OCI-LY7 (cell line): ENCODE measurements around the gene TRIAP1. TPM values are rescaled to one million over a fixed set of nuclear protein-coding genes. Genes with fewer than 3 reads are reported as not detected.

Experiments
- Bru-seq: library from RNA; stranded (reverse); fragments of 400-500 nt; gene quantifications from one replicate; lab custom pipeline; 2021; lab: Mats Ljungman, UMichigan
- BruChase-seq, 2 experiments: library from RNA; stranded (reverse); fragments of 400-500 nt; gene quantifications; one replicate each; lab custom pipeline; 2021; lab: Mats Ljungman, UMichigan
- BruUV-seq: library from RNA; stranded (reverse); fragments of 400-500 nt; replicated peaks from 2 replicates; lab custom pipeline; 2021; lab: Mats Ljungman, UMichigan
- CTCF ChIA-PET: fragments of 300-600 bp; sonication (Branson Sonifier 250); formaldehyde crosslinking; loops from one replicate; lab custom pipeline; 2022; ENCODE audit warnings: antibody characterized with exemption; ENCODE audit not compliant: unreplicated experiment; lab: Charles Lee
- POLR2A ChIA-PET: fragments of 300-600 bp; sonication (Branson Sonifier 250); formaldehyde crosslinking; loops from one replicate; lab custom pipeline; 2022; ENCODE audit warnings: antibody characterized with exemption; lab: Charles Lee
- DNase-seq: peaks from one replicate; pipeline ENCODE4 v3.0.0-alpha.2; 2015; ENCODE audit warnings: low spot score
- H2AFZ ChIP-seq: fragments of 200-600 bp; sonication (generic), shearing (Covaris generic); 2 replicates; pipeline ENCODE4 v1.6.1; 2014; ENCODE audit warnings: mild to moderate bottlenecking, antibody characterized with exemption, low read length, moderate library complexity
- H3K27ac ChIP-seq: fragments of 200-600 bp; sonication (generic); 2 replicates; pipeline ENCODE4 v1.5.1; 2014; ENCODE audit warnings: mixed run types, low read depth, mild to moderate bottlenecking, moderate library complexity, low read length, inconsistent platforms; ENCODE audit not compliant: poor library complexity, severe bottlenecking
- H3K36me3 ChIP-seq: fragments of 200-600 bp; sonication (generic); 2 replicates; pipeline ENCODE4 v1.6.1; 2014; ENCODE audit warnings: mild to moderate bottlenecking, antibody characterized with exemption, low read length, moderate library complexity, mixed read lengths; ENCODE audit not compliant: insufficient read depth
- H3K4me1 ChIP-seq: fragments of 200-600 bp; sonication (generic); 2 replicates; pipeline ENCODE4 v1.5.1; 2014; ENCODE audit warnings: mild to moderate bottlenecking, low read length; ENCODE audit not compliant: insufficient read depth, poor library complexity, severe bottlenecking
- H3K4me2 ChIP-seq: fragments of 200-600 bp; sonication (generic); 2 replicates; pipeline ENCODE4 v1.6.1; 2014; ENCODE audit warnings: mild to moderate bottlenecking, low read length
- H3K4me3 ChIP-seq: fragments of 200-600 bp; sonication (generic); 2 replicates; pipeline ENCODE4 v1.5.1; 2014; ENCODE audit warnings: mild to moderate bottlenecking, low read depth, low read length; ENCODE audit not compliant: poor library complexity, severe bottlenecking
- H3K79me2 ChIP-seq: fragments of 200-600 bp; sonication (generic); 2 replicates; pipeline ENCODE4 v1.6.1; 2016; ENCODE audit warnings: low read depth, mild to moderate bottlenecking, low read length, moderate library complexity, mixed read lengths; ENCODE audit not compliant: insufficient read depth
- H3K9me2 ChIP-seq: fragments of 200-600 bp; sonication (generic); 2 replicates; pipeline ENCODE4 v1.6.1; 2016; ENCODE audit warnings: mild to moderate bottlenecking, low read length, mixed read lengths; ENCODE audit not compliant: insufficient read depth
- H3K9me3 ChIP-seq: fragments of 200-600 bp; sonication (generic); 2 replicates; pipeline ENCODE4 v1.6.1; 2014; ENCODE audit warnings: mild to moderate bottlenecking, mixed run types, low read length, mixed read lengths
- H4K20me1 ChIP-seq: fragments of 200-600 bp; sonication (generic); 2 replicates; pipeline ENCODE4 v1.6.1; 2014; ENCODE audit warnings: mild to moderate bottlenecking, antibody characterized with exemption, low read length, moderate library complexity, mixed read lengths; ENCODE audit not compliant: insufficient read depth
- EZH2phosphoT487 ChIP-seq: fragments of 200-600 bp; sonication (generic); IDR thresholded peaks from 2 replicates; pipeline ENCODE4 v1.6.1; 2018; ENCODE audit warnings: low read depth, borderline replicate concordance, mild to moderate bottlenecking, mixed run types, antibody characterized with exemption, low read length, moderate library complexity, mixed read lengths
- intact Hi-C: fragments of 100-400 bp; cut with micrococcal nuclease; formaldehyde crosslinking; loops from one replicate; pipeline ENCODE4 v1.10.0; 2022; ENCODE audit not compliant: unreplicated experiment
- long read RNA-seq: library from polyadenylated mRNA; stranded (forward); transcript quantifications from one replicate; pipeline ENCODE4 v2.0.0, GENCODE V29; 2022
- total RNA-seq, 2 experiments: library from RNA; depleted of rRNA in 1 of 2; stranded (reverse); fragments of >200 nt in 1 of 2; shearing (Covaris generic) in 1 of 2; gene quantifications; 2 replicates each; pipeline ENCODE4 v1.2.3, GENCODE V29; 2014 to 2022
- TF ChIP-seq, protein P1 (sequence below): fragments of 200-600 bp; sonication (generic); conservative IDR thresholded peaks from 2 replicates; pipeline ENCODE4 v1.5.1; 2014; ENCODE audit warnings: mild to moderate bottlenecking, antibody characterized with exemption, low read length, moderate library complexity, mixed read lengths

Gene TRIAP1
- 23.9 and 28.3 TPM in 2 replicates for total RNA-seq (2014; rRNA removed; shearing (Covaris generic))
- total RNA-seq (2022), result 25.9 and 26.4 TPM in 2 replicates
- Bru-seq, nascent RNA, result percentile 90 among the genes with signal in this experiment
- BruChase-seq, experiment 1, labeled RNA remaining after a 6-hour chase, result percentile 88 among the genes with signal in this experiment
- BruChase-seq, experiment 2, labeled RNA remaining after a 2-hour chase, result percentile 97 among the genes with signal in this experiment
- long read RNA-seq, transcript TRIAP1-202 (2 exons, 1,182 nt), result major isoform, 31 of 39 reads
- long read RNA-seq, partial matches to known transcripts, result 4 of 39 reads
- long read RNA-seq, other reads (novel, unspliced or antisense), result 3 of 39 reads

- H3K27ac ChIP-seq, result peak within 1 kb of the TSS; percentile 62
- ChIA-PET CTCF (interaction anchor here (1.0 kb wide), 1 partner anchor 11 kb away, joined by 3 read pairs; no protein-coding TSS in a partner anchor), POLR2A (interaction anchor here (0.6 to 0.7 kb wide), 3 partner anchors 9 to 1093 kb away, joined by 3 read pairs; no protein-coding TSS in a partner anchor)
- DNase-seq, result peak; percentile 86
- no peaks in the 10 kb centered on the region for H3K9me3 ChIP-seq
- peaks cover 62% of the 10 kb centered on the region for H3K36me3 ChIP-seq
- peak within 1 kb of the TSS; percentile 92 for H3K4me2 ChIP-seq
- peak within 1 kb of the TSS; percentile 96 for H3K4me3 ChIP-seq
- H2AFZ ChIP-seq, result peak within 1 kb of the TSS; percentile 70
- H3K79me2 ChIP-seq, result peaks cover 82% of the 10 kb centered on the region
- no peaks in the 10 kb centered on the region for H4K20me1 ChIP-seq
- BruUV-seq, result TSS peak; percentile 86
- H3K9me2 ChIP-seq, result no peaks in the 10 kb centered on the region
- intact Hi-C loops, result no loop called here
- TF ChIP-seq EZH2phosphoT487, result no peak
- TF ChIP-seq, protein P1, sequence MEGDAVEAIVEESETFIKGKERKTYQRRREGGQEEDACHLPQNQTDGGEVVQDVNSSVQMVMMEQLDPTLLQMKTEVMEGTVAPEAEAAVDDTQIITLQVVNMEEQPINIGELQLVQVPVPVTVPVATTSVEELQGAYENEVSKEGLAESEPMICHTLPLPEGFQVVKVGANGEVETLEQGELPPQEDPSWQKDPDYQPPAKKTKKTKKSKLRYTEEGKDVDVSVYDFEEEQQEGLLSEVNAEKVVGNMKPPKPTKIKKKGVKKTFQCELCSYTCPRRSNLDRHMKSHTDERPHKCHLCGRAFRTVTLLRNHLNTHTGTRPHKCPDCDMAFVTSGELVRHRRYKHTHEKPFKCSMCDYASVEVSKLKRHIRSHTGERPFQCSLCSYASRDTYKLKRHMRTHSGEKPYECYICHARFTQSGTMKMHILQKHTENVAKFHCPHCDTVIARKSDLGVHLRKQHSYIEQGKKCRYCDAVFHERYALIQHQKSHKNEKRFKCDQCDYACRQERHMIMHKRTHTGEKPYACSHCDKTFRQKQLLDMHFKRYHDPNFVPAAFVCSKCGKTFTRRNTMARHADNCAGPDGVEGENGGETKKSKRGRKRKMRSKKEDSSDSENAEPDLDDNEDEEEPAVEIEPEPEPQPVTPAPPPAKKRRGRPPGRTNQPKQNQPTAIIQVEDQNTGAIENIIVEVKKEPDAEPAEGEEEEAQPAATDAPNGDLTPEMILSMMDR, result no peak
- peaks cover 28% of the 10 kb centered on the region for H3K4me1 ChIP-seq
Measured at GRCh38 chr12:120445911-120446843, at the start of gene TRIAP1, which contains the start of gene GATC. TSS of gene TRIAP1 (minus strand) at chr12:120446384. CDS start at chr12:120446372, 12 bp downstream. TSS of gene GATC (plus strand) at chr12:120446444. CDS start at chr12:120446481, 37 bp downstream.

DNA sequence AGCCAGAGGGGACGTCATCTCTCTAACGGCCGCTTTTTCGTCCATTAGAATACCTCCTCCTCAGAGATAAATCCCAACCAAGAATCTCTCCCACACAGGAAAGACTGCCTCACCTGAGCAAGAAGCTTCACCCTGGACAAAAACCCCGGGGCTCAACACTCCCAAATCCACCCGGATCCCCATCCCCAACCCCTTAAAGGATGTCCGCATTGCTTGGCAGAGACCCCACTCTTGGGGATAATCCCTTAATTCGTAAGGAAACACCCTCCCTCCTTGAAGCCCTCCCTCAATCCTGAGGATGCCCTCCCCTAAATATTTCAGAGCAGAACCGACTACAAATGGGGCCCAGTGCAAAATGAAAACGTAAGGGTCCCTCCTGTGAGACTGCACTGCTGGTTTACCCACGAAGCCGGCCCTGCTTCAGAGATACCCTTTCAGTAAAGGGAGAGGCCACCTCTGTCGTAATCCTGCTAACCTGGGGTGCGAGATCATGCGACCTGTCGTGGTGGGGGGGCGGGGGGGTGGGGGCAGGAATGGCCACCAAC, 49.1 kb upstream of the TRIAP1 start:
- TF ChIP-seq, protein P1, result no peak
- TF ChIP-seq EZH2phosphoT487, result no peak
- Histone ChIP-seq H3K4me1 (peaks cover 23% of the 10 kb centered on the region), H3K9me2 (no peaks in the 10 kb centered on the region), H3K4me2 (peak overlapping the region; percentile 99), H3K4me3 (peak overlapping the region; percentile 79), H3K9me3 (no peaks in the 10 kb centered on the region), H3K79me2 (peaks cover 37% of the 10 kb centered on the region), H4K20me1 (peaks cover 11% of the 10 kb centered on the region), H3K36me3 (peaks cover 31% of the 10 kb centered on the region), H3K27ac (peak overlapping the region; percentile 20), H2AFZ (peak overlapping the region; percentile 88)
- ChIA-PET CTCF (no interaction called here), POLR2A (interaction anchor here (0.7 to 1.9 kb wide), 8 partner anchors 9 to 204 kb away, joined by 3 to 8 read pairs (median 4); partner anchors contain the start of gene POP5)
- no TSS peak for BruUV-seq
- DNase-seq, result no peak
- intact Hi-C loops, result no loop called here
